Cortex of kidney (tissue), 1 donor: ENCODE data around the gene C1orf21.

Source experiments
- DNase-seq: peaks from one replicate; lab custom pipeline; 2025; lab: John Stamatoyannopoulos, UW

Gene C1orf21

GRCh38 chr1:184658055-184658454, 271.2 kb downstream of the C1orf21 start:
- DNase-seq, result no peak

DNA sequence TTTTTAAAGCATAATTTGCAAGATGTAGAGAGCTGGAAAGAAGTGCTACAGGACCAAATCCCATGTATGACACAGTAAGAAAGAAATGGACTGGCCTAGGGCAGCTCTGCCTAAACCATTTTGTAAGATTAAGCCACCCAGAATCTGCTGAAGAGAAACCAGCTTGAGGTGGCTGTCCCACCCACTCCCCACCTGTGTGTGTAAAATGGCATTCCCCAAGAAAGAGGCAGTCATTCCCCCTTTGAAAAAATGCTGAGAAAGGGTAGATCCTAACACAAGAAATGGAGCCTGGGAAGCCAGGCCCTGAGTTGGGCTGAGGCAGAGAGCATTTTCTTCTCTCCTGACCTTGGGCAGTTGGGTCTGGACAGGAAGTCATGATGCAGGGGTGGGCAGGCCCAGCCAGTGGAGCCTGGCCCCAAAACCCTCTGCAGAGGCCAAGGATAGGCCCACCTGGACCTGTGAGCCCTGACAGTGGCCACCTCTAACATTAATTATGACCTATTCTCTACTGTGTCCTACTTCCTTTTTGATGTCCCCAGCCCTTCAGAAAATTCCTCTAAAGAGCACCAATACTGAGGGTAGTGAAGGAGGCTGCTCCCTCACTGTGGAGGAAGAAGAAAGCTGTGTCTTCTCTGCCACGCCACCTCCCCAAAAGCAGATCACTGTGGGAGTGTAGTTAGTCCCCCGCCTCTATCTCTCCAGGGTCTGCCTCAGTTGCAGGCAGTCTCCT, 273.8 kb downstream of the C1orf21 start:
- no peak for DNase-seq

DNA sequence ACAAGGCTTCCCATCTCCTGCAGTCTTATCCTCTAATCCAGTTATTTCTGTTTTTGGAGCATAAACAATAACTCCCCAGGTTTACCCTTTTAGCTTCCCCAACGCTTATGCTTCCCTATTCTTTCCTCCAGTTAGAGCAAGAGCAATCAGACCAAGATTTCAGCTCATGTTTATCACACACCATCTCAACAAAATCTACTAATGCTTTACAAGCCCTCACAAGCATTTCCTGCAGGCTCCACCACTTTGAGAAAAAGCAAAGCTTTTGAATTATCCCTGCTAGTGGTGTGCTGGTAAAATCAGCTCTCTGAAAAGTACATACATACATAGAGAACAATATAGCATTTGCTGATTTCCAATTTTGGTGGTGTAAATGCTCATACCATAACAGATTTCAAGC, 275.0 kb downstream of the C1orf21 start:
- no peak for DNase-seq

- DNase-seq, result no peak
Measured at GRCh38 chr1:184664042-184664660, 277.3 kb downstream of the C1orf21 start.

DNA sequence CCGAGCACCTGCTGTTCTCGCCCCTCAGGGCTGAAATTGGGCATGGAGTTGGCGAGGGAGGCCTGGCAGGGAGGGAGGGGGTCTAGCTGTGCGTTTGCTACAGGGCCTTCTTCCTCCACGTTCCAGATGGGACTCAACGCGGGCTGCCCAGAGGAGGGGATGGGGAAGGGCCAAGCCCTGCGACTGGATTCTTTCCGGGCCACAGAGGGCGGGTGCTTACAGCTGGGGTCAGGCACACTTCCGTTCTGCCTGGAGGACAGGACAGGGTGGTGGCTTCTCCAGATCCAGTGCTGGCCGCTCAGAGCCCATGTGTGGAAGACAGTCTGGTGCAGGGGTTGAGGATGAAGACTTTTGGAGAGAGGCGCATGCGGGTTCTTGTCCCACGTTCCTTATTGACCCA, 277.8 kb downstream of the C1orf21 start:
- no peak for DNase-seq

DNA sequence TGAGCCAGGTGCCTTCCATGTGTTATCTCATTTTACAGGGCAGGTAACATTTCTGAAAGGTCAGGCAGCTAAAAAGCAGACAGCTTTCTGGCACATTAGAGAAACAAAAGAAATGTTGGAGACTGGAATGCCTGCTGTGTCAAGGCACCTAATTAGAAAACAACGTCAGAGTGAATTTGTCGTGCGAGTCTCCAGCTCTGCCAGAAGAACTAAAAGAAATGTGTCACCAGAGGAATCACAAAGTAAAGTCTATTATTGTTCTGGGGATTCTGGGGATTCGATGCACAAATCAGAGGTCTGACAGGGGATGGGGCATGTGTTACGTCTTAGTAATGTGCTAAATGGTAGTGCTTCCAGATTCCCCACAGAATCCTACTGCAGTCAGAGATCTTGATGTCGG, 278.5 kb downstream of the C1orf21 start:
- DNase-seq, result no peak

GRCh38 chr1:184669391-184669790, 282.6 kb downstream of the C1orf21 start:
- no peak for DNase-seq

DNA sequence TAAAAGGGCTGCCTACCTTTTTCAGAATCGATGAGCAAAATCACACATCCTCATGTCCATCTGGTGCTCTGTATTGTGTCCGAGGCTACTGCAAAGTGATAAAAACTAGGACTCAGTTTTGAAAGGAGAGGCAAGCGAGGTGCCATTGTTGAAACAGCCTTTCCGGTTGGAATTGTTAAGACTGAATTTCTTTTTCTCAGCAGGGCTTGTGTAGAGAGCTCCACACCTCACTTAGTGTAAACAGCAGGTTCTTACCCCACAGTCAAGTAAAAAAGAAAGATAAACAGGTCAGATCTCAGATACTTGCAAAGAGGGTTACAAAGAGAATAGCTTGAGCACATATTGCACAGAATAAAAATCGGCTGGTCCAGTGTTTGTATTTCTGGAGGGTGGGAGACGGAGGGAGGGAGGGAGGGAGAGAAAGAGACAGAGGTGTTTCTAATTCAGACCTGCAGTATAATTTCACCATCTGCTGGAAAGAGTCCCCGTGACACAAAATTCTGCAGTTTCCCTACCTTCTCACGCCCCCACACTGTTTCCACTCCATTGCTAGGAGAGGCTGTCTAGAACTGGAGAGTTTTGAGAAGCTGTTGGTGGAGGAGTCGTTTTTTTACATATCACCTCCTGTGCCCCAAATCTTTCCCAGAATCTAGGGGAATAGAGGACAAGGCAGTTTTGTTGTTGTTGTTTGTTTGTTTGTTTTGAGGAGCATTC, 285.3 kb downstream of the C1orf21 start:
- no peak for DNase-seq

DNA sequence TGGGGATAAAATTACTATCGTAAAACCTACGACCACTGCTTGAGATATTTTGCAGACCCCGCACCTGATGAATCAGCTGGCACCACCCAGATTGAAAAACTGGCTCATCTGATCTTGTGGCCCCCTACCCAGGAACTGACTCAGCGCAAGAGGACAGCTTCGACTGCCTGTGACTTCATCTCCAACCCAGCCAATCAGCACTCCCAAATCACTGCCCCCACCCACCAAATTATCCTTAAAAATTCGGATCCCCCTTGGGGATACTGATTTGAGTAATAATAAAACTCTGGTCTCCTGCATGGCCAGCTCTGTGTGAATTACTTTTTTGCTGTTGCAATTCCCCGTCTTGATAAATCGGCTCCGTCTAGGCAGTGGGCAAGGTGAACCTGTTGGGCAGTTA, 286.5 kb downstream of the C1orf21 start:
- DNase-seq, result no peak

GRCh38 chr1:184677344-184677743, 290.5 kb downstream of the C1orf21 start:
- DNase-seq, result no peak
